Effector CD4-positive, alpha-beta T cell (primary cell): ENCODE results near the gene CHN2.

Source experiments
- DNase-seq: peaks from one replicate; pipeline ENCODE4 v3.0.0-alpha.2; 2020

CHN2 gene

GRCh38 chr7:29340696-29341095, 146.1 kb downstream of the CHN2 start:
- no peak for DNase-seq

GRCh38 chr7:29341156-29341555, 146.6 kb downstream of the CHN2 start:
- no peak for DNase-seq

- no peak for DNase-seq
Observed at GRCh38 chr7:29342761-29343160, 148.2 kb downstream of the CHN2 start.

- DNase-seq = no peak
Observed at GRCh38 chr7:29343399-29343798, 148.8 kb downstream of the CHN2 start.

GRCh38 chr7:29344334-29344978, 149.9 kb downstream of the CHN2 start:
- no peak for DNase-seq

- DNase-seq = no peak
Observed at GRCh38 chr7:29345590-29345989, 151.0 kb downstream of the CHN2 start.

DNA sequence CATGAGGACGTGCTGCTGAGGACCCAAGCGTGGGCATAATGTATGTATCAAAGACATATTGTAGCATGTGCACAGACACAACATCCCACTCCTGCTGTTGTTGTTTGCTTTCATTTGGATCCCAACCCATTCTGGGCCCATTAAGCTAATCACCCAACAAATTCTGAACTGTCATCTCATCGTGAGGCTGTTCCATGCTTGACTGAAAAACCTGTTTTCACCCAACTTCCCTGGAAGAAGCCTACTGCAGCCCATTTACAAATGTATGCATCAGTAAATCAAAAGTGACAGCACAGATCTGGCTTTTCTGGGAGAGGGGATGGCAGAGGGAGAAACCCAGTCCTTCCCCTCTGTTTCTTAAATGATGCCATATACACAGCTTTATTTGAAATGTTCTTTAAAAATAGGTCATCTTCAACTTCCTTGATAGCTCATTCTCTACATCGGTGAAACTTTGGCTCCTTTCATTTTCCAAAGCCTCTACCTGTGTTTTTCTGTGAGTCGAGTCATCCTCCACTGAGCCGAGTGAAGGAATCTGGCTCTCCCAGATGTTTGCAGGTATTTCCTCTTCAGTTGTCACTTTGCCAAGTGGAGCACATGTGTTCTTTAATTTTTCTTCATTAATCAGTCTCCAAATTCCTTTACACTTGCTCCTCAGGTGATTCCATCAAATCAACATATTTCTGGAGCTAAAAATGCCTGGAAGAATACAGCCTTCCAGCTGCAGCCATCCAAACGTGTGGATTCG, 151.8 kb downstream of the CHN2 start:
- DNase-seq = no peak

- no peak for DNase-seq
Observed at GRCh38 chr7:29349362-29349761, 154.8 kb downstream of the CHN2 start.

GRCh38 chr7:29350351-29350750, 155.8 kb downstream of the CHN2 start:
- no peak for DNase-seq

DNA sequence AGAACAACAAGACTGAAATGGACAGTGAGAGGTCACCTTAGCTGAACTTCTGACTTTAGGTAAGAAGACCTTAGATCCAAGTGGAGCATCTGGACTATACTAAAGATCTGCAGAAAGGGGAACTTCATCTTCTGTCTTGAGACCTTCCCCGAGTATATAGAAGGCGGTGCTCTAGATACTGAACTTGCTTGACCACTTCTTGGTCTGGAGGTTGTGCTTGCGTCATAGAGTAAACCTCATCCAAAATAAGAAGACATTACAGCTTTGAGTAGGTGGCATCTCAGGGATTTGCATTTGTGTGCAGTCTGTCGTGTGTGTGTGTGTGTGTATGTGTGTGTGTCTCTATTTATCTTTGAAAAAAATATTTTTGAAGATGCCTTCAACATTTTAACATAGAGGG, 157.5 kb downstream of the CHN2 start:
- no peak for DNase-seq

DNA sequence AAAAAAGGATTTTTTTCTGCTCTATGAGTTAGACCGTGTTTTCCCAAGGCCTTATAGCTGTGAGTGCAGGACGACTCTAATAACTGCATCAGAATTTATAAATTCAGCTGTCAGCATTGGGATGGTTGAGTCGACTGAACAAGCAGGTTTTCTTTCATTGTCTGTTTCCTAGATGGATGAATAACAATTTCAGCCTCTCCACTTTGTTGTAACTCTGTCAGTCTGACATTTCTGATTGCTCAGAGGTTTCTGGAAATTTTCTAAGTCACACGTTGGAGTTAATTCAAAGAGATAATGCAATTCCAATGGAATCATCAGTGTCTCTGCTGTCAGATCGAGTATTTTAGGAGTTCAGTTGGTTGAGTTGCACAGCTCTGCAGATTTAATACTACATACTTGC, 159.2 kb downstream of the CHN2 start:
- DNase-seq = no peak

- DNase-seq = no peak
Observed at GRCh38 chr7:29354340-29354739, 159.8 kb downstream of the CHN2 start.

- no peak for DNase-seq
Observed at GRCh38 chr7:29355388-29355787, 160.8 kb downstream of the CHN2 start.

- no peak for DNase-seq
Observed at GRCh38 chr7:29356631-29357030, 162.1 kb downstream of the CHN2 start.

- no peak for DNase-seq
Observed at GRCh38 chr7:29359482-29360093, 165.0 kb downstream of the CHN2 start.

GRCh38 chr7:29360633-29361625, 166.4 kb downstream of the CHN2 start:
- DNase-seq = no peak

DNA sequence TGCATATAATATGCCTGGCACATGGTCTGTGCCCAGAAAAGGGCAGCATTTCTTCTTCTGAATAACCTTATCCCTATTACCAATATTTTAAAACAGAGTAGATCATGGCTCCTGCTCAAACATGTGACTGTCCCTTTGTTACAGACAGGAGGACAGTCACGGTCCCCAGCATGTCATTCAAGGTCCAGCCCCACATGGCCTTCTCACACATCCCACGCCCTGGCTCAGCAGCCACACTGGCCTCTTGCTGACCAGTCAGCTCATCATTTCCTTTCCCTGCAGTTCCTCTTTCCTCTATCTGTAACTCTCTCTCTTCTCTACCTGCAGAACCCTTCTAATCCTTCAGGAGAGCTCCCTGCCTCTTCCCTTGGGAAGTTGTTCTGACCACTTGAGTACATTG, 167.8 kb downstream of the CHN2 start:
- no peak for DNase-seq

DNA sequence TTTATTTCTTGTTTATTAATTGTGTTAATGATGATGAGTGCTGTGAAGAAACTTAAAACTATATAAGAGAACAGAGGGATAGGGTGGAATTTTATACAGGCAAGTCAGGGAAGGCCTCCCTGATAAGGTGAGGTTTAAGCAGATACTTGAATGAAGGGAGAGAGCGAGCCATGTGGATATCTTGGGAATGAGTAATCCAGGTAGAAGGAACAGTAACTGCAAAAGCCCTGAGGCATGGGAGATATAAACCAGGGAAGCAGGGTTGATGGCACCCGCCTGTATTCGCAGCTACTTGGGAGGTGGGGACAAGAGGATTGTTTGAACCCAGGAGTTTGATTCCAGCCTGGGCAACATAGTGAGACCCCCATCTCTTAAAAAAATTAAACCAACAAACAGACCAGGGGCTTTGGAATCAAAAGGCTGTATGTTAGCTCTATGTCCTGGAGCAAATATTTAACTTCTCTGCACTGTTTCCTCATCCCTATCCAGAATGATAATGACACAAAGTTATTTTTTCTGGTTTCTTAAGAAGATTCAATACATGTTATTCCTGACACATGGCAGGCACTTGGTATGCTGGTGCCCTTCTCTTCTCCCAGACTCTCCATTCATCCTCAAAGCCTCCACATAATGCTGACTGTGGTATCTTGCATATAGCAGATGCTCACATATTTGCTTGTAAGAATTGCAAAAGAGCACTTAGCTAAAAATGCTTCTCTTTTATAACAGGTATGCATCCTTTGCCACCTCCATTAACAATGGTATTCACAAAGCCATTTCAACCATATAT, 169.3 kb downstream of the CHN2 start:
- no peak for DNase-seq

GRCh38 chr7:29364661-29365060, 170.1 kb downstream of the CHN2 start:
- DNase-seq = no peak

DNA sequence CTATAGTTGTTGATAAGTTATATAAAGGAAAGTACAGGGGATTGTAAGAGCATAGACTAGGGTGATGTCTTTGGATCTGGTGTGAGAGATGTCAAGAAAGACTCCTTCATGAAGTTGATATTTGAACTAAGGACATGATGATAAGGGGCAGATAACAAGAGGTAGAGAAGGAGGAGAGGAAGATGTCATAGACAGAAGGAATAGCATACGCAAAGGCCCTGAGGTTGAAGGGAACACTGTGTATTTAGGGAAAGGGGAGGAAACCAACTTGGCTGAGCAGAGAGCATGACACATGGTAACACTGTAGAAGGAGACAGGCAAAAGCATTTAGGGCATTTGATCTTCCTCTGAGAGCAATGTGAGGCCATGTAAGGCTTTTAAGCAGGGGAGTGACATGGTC, 170.8 kb downstream of the CHN2 start:
- DNase-seq = no peak

- DNase-seq = no peak
Observed at GRCh38 chr7:29367784-29368183, 173.2 kb downstream of the CHN2 start.

DNA sequence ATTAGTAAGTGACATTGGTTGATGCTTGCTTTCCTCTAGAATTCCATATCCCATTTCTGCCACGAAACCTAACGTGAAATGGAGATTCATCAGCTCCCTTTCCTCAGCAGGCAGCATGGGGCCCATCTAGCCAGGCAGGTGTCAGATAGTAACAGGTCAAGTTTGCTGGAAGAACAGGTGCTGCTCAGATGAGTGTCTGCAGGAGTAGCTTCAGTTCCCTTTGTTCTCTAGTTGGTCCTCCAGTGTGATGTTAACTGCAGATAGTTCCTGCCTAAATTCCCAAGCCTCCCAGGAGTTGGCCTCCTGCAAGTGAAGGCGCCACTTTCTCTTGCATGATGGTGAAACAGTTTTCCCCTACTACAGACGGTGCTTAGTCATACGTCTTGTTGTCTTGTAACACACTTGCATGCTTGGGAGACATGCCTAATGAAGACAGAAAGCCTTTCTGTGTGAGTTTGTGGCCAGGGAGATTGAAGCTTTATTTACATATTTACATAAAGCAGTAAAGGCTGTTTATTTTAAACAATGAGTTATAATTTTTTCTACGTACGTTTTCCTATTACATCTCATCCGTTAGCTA, 175.4 kb downstream of the CHN2 start:
- DNase-seq = no peak
